C4-2B (cell line): ENCODE data around the gene SPG11.

Experiments used
- ZFX ChIP-seq: fragments of 450-650 bp; IDR thresholded peaks from 2 replicates; pipeline ENCODE4 v1.6.1; 2017
- TF ChIP-seq, protein P1 (sequence below): fragments of 450-650 bp; conservative IDR thresholded peaks from 2 replicates; pipeline ENCODE4 v1.5.1; 2017; ENCODE audit warnings: mild to moderate bottlenecking

DNA sequence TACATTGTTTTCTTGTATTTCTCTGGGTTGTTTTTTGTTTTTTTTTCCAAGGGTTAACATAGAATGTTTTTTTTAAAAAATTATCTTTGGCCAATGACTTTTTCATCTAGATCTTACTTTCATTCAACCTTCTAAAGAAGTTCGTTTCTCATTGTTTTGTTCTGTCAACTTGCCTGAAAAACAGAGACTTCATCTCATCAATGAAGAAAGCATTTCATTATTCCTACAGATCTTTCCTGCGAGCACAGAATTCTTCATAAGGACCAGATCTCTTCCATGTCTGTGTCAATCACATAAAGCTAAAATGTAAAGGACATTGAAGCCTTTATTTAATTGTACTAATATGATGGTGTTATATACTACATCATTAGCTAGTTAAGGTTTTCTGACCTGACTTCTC, 136.2 kb downstream of the SPG11 start:
- TF ChIP-seq, protein P1, sequence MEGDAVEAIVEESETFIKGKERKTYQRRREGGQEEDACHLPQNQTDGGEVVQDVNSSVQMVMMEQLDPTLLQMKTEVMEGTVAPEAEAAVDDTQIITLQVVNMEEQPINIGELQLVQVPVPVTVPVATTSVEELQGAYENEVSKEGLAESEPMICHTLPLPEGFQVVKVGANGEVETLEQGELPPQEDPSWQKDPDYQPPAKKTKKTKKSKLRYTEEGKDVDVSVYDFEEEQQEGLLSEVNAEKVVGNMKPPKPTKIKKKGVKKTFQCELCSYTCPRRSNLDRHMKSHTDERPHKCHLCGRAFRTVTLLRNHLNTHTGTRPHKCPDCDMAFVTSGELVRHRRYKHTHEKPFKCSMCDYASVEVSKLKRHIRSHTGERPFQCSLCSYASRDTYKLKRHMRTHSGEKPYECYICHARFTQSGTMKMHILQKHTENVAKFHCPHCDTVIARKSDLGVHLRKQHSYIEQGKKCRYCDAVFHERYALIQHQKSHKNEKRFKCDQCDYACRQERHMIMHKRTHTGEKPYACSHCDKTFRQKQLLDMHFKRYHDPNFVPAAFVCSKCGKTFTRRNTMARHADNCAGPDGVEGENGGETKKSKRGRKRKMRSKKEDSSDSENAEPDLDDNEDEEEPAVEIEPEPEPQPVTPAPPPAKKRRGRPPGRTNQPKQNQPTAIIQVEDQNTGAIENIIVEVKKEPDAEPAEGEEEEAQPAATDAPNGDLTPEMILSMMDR: no peak
- no peak for TF ChIP-seq ZFX
